ENCODE data around the gene TSHR. TPM values are rescaled to one million over a fixed set of nuclear protein-coding genes. Genes with fewer than 3 reads are reported as not detected.
"Not testable (repeated sequence)": the region's sequence is repeated elsewhere in the genome, so short reads cannot be mapped to it uniquely, and the experiment has no call there.

The TSHR gene
- total RNA-seq, 1 experiment from 2014 or later: 0.20 TPM

DNA sequence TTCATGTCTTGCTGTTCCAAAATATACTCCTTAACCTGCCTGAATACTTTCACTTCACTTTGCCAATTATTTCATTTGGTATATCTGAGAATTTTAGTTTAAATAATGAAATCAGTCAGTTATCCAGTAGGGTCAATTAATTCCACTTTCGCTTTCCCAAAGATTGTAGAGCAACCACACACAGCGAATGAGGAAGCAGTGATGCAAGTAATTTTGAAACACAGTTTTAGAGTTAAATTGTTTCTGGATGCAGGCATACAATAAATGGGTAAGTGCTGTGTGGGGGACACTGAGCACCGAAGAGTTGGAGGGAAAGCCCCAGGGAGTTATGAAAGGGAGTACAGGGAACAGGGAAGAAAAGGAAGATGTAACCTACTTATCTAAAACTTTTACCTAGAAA, 62.8 kb downstream of the TSHR start:
- Histone ChIP-seq H3K27me3 (no peaks in the 10 kb centered on the region), H3K4me3 (no peak overlapping the region)

DNA sequence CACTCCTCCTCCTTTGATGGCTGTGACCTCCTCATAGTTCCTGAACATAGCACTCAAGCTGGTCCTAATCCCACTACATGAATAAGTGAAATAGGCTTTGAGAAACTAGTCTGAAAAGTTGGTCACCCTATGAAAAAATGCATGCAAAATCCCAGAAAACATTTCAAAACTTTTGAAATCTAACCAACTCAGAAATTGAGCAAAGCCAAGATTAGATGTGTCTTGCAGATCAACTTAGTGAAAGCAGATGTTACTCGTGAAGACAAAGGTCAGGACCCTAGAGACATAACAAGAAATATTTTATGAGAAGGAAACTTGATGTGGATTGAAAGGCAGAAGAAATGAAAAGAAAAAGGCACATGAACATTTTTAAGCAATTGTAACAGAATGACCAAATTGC, 63.3 kb downstream of the TSHR start:
- H3K36me3 ChIP-seq: no peaks in the 10 kb centered on the region
- no peaks in the 10 kb centered on the region for H3K27me3 ChIP-seq
- no peak overlapping the region for H3K4me3 ChIP-seq
- DNase-seq: no peak
- H3K9me3 ChIP-seq: no peaks in the 10 kb centered on the region

More for the DNA sequence above, 62.8 kb downstream of the TSHR start:
- no peaks in the 10 kb centered on the region for H3K9me3 ChIP-seq
- DNase-seq: no peak
- no peaks in the 10 kb centered on the region for H3K36me3 ChIP-seq

DNA sequence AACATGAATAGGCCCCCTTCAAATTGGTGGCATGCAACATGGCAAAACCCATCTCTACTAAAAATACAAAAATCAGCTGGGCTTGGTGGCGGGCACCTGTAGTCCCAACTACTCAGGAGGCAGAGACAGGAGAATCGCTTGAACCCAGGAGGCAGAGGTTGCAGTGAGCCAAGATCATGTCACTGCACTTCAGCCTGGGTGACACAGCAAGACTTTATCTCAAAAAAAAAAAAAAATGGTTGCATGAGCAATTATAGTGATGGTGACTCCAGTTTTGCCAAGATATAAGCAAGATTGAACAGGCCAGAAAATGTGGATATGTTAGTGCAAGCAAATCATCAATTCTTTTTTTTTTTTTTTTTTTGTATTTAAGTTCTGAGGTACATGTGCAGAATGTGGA, 63.7 kb downstream of the TSHR start:
- H3K9me3 ChIP-seq, DNase-seq, H3K27me3 ChIP-seq, H3K4me3 ChIP-seq, H3K36me3 ChIP-seq: not testable (repeated sequence)

DNA sequence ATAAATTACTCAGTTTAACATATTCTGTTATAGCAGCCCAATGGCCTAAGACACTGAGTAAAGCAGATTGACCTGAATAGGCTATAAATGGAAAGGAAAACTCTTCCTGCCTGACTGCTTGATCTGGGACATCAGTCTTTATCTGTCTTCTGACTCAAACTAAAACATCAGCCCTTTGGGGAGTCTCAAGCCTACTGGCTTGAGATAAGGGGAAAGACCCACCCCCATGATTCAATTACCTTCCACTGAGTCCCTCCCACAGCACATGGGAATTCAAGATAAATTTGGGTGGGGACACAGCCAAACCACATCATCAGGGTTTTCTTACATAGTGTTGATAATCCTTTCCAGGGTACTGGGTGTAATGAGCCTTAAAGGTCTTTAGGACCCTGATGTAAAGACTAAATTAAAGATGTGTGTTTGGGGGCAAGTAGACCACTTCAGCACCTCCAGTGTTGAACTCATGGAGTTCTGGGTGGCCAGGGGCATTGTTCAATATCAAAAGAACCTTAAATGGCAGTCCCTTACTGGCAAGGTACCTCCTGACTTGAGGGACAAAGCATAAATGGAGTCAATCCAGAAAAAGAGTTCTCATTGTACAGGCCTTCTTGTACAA, 67.8 kb downstream of the TSHR start:
- H3K36me3 ChIP-seq: no peaks in the 10 kb centered on the region
- H3K9me3 ChIP-seq: no peaks in the 10 kb centered on the region
- H3K27me3 ChIP-seq: no peaks in the 10 kb centered on the region
- no peak for DNase-seq
- no peak overlapping the region for H3K4me3 ChIP-seq

DNA sequence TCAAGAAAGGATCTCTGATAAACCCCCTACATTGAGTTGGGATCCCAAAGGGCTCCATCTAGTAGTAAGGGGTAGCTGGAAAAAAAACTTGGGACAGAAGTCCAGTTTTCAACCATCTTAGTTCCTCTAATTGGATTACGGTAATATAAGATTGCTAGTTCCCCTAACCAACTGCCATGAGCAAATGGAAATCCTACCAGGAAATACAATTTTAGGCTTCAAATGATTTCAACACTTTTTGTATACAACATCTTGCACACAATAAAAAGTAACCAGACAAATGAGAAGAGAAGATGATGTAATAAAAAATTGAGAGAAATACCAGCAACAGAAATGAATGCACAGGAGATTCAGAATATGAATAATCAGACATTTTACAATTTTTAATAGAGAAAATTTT, 73.0 kb downstream of the TSHR start:
- H3K36me3 ChIP-seq: no peaks in the 10 kb centered on the region
- H3K4me3 ChIP-seq: no peak overlapping the region
- H3K9me3 ChIP-seq: no peaks in the 10 kb centered on the region
- DNase-seq: no peak
- H3K27me3 ChIP-seq: no peaks in the 10 kb centered on the region

DNA sequence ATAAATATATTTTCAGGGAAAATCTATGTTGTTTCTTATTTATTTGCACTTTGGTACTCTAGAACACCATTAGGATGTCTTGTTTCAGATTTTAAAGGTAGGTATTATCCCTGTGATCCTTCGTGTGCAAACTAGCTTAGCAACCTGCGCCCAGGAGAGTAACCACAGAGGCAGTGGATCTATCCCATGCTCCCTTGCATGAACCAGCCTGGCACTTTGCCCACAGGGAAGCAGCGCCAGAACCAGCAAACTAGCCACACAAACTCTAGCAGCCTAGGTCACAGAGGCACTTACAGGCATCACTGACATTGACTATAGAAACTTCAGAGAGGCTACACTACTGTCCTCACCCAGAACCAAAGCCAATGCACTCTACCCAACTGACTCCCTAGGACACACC, 76.1 kb downstream of the TSHR start:
- no peaks in the 10 kb centered on the region for H3K36me3 ChIP-seq
- no peaks in the 10 kb centered on the region for H3K27me3 ChIP-seq
- no peaks in the 10 kb centered on the region for H3K9me3 ChIP-seq
- DNase-seq: no peak
- H3K4me3 ChIP-seq: no peak overlapping the region

DNA sequence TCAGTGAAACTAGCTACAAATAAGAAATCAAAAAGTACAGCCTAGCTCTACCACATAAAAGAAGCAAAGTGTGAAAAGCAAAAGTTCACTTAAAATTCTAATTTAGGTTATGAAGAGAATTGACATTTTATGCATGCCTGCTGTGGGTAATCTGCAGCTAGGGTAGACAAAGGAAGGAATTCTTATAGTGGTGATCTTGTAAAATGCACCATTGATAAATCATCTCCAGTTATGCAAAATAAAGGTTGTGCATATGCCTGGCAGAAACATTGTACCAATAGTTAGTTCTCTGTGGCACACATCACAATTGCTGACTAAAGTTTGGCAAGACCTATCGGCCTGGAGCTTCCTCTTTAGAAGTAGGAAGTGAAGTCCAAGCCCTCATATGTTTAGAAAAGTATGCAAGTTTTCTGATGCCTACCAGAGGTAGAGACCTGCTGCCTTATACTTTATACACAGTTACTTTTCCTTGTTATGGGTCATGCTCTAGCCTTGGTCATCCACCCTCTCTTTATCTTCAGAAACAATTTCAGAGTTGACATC, 78.3 kb downstream of the TSHR start:
- no peaks in the 10 kb centered on the region for H3K9me3 ChIP-seq
- H3K27me3 ChIP-seq: no peaks in the 10 kb centered on the region
- H3K36me3 ChIP-seq: no peaks in the 10 kb centered on the region
- no peak for DNase-seq
- H3K4me3 ChIP-seq: no peak overlapping the region

DNA sequence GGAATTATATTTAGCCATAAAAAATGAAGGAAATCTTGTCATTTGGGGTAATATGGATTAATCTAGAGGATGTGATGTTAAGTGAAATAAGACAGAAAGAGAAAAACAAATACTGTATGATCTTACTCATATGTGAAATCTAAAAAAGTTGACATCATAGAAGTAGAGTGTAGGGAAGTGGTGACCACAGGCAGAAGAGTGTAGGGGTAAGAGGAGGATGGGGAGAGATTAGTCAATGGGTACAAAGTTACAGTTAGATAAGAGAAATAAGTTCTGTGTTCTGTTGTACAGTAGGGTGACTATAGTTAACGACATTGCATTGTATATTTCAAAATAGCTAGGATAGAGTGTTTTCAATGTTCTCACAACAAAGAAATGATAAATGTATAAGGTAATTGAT, 87.0 kb downstream of the TSHR start:
- Histone ChIP-seq H3K9me3 (no peaks in the 10 kb centered on the region), H3K36me3 (no peaks in the 10 kb centered on the region), H3K27me3 (no peaks in the 10 kb centered on the region), H3K4me3 (no peak overlapping the region)
- no peak for DNase-seq

DNA sequence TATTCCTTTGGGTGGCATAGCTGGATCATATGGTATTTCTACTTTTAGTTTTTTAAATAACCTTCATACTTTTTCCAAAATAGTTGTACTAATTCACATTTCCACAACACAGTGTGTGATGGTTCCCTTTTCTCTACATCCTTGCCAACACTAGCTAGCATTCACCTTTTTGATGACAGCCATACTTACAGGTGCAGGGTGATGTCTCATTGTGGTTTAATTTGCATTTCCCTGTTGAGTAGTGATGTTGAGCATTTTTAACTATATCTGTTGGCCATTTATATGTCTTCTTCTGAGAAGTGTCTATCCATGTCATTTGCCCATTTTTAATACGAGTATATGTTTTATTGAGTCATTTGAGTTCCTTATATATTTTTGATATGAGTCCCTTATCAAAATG, 96.1 kb downstream of the TSHR start:
- H3K9me3 ChIP-seq: no peaks in the 10 kb centered on the region
- no peaks in the 10 kb centered on the region for H3K27me3 ChIP-seq
- no peak overlapping the region for H3K4me3 ChIP-seq
- no peaks in the 10 kb centered on the region for H3K36me3 ChIP-seq
- DNase-seq: no peak

DNA sequence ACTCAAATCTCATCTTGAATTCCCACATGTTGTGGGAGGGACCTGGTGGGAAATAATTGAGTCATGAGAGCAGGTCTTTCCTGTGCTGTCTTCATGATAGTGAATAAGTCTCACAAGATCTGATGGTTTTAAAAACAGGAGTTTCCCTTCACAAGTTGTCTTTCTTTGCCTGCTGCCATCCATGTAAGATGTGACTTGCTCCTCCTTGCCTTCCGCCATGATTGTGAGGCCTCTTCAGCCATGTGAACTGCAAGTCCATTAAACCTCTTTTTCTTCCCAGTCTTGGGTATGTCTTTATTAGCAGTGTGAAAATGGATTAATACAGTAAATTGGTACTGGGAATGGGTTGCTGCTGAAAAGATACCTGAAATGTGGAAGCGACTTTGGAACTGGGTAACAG, 98.6 kb downstream of the TSHR start:
- H3K9me3 ChIP-seq, H3K27me3 ChIP-seq, DNase-seq, H3K36me3 ChIP-seq, H3K4me3 ChIP-seq: not testable (repeated sequence)

DNA sequence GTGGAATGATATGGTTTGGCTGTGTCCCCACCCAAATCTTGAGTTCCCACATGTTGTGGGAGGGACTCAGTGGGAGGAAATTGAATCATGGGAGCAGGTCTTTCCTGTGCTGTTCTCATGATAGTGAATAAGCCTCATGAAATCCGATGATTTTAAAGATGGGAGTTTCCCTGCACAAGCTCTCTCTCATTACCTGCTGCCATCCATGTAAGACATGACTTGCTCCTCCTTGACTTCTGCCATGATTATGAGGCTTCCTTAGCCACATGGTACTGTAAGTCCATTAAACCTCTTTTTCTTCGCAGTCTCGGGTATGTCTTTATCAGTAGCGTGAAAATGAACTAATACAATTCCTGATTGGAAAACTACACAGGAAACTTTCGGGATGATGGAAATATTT, 100.5 kb downstream of the TSHR start:
- H3K4me3 ChIP-seq: no peak overlapping the region
- no peaks in the 10 kb centered on the region for H3K9me3 ChIP-seq
- no peaks in the 10 kb centered on the region for H3K27me3 ChIP-seq
- no peak for DNase-seq
- no peaks in the 10 kb centered on the region for H3K36me3 ChIP-seq

DNA sequence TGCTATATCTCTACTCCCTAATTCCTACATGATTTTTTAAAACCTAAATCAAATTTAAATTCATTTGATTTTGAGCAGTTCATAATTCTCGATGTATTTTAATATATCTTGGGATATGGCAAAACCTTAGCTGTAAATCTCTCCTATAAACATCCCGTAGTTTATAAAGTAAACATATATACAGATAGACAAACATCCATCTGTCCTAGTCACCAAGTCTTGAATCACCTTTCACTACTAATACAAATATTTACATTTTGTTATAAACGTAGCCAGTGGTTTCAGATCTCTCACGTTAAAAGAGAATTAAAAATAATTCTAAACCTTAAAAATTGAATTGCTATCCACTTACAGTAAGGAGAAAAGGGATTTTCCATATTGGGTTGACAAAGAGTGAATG, 107.0 kb downstream of the TSHR start:
- Histone ChIP-seq H3K9me3 (no peaks in the 10 kb centered on the region), H3K27me3 (no peaks in the 10 kb centered on the region), H3K36me3 (no peaks in the 10 kb centered on the region), H3K4me3 (no peak overlapping the region)
- no peak for DNase-seq

DNA sequence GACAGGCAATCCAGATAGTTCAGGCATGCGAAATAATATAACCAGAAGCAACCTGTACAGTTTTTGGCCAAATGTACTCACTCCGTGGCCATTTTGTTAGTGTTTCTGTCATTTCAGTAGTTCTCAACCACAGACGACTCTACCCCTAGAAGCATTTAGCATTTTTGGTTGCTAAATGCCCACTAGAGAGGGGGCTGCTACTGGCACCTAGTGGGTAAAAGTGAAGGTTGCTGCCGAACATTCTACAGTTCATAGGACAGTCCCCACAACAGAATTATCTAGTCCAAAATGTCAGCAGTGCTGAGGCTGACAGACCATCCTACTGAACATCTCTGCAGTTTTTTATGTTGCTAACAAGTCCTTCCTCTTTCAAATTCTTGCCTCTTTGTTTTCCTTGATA, 107.4 kb downstream of the TSHR start:
- no peaks in the 10 kb centered on the region for H3K9me3 ChIP-seq
- no peaks in the 10 kb centered on the region for H3K36me3 ChIP-seq
- H3K4me3 ChIP-seq: no peak overlapping the region
- H3K27me3 ChIP-seq: no peaks in the 10 kb centered on the region
- DNase-seq: no peak

DNA sequence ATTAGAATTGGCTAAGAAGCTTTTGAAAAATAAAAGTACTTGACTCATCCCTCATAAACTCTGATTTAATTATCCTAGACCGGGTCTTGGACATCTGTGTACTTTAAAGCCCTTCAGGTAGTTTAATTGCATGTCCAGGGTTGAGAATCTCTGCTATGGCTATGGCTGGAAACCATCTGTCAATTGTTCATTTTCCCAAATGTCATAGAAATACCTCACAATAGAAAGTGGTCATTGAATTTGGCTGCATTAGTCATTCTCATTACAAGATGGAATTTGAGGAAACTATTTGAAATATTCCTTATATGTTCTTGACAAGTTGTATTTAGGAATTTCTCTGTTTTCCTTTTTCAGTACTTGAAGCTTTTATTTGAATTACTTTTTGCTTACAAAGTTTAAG, 111.3 kb downstream of the TSHR start:
- Histone ChIP-seq H3K9me3 (no peaks in the 10 kb centered on the region), H3K4me3 (no peak overlapping the region), H3K27me3 (no peaks in the 10 kb centered on the region), H3K36me3 (no peaks in the 10 kb centered on the region)
- no peak for DNase-seq

DNA sequence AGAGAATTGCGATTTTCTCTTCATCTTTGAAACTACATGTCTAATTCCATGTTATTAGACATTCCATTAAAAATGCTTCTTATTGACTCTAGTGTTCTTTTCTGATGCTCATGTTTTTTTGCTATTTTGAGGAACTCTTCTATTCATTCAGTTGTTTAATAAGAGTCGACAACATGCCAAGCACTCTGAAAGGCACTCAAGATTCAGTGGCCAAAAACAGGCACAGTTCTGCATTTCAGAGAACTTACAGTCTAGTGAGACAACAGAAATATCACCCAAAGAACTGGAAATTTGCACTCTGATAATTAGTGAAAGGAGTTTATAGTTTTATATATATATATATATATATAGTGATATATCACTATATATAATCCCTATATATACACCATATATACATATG, 111.7 kb downstream of the TSHR start:
- Histone ChIP-seq H3K4me3 (no peak overlapping the region), H3K27me3 (no peaks in the 10 kb centered on the region), H3K9me3 (no peaks in the 10 kb centered on the region), H3K36me3 (no peaks in the 10 kb centered on the region)
- no peak for DNase-seq

DNA sequence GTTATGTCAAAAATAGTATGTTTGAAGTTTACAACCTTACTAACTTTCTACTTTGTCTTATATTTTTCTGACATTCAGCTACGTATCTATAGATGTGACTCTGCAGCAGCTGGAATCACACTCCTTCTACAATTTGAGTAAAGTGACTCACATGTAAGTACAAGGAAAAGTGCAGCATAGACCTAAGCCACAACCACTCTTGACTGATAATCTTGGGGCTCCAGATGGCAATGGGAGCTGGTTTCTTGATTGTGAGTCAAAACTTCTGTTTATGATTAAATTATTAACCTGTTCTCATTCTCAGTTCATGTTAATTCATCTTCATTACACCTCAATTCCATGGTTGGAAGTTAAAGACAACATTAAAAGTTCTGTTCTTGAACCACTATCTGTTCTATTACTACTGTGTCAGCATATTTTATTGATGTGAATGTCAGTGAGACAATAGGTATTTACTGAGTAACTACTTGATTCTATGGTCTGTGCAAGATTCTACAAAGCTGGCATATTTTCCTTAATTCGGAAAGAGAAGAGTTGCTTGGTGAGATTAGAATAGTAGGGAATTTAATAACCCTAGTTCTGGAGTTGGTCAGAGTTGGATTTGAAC, 112.9 kb downstream of the TSHR start:
- Histone ChIP-seq H3K27me3 (no peaks in the 10 kb centered on the region), H3K9me3 (no peaks in the 10 kb centered on the region), H3K4me3 (no peak overlapping the region), H3K36me3 (no peaks in the 10 kb centered on the region)
- DNase-seq: no peak

DNA sequence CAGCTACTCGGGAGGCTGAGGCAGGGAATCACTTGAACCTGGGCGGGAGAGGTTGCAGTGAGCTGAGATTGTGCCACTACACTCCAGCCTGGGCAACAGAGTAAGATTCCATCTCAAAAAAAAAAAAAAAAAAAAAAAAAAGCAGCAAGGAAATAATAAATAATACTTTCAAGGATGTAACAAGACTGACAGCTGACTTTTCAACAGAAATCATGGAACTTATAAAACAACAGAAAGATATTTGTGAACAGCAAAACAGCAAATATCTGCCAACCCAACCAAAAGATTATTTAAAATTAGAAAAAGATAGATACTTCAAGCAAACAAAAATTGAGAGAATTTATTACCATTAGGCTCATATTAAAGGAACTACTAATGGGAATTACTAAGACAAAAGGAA, 115.1 kb downstream of the TSHR start:
- DNase-seq: no peak
- H3K27me3 ChIP-seq: no peaks in the 10 kb centered on the region
- H3K9me3 ChIP-seq: no peaks in the 10 kb centered on the region
- no peaks in the 10 kb centered on the region for H3K36me3 ChIP-seq
- H3K4me3 ChIP-seq: no peak overlapping the region

DNA sequence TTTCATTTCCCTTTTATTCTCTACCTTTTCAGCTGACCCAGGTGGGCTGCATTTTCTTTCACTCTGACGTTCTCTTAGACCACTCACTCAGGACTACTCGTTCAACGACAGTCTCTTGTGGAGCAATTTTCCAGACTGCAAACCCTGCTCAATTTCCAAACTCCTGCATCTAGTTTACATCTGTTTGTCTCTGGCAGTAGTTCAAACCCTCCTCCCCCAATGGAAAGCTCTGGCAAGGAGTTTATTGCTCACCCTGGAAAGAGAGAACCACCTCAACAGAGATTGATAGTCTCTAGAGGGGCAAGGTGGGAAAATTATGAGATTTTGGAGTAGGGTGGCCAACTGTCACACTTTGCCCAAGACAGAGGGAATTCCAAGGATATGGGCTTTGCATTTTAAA, 130.2 kb downstream of the TSHR start:
- H3K36me3 ChIP-seq: no peaks in the 10 kb centered on the region
- H3K9me3 ChIP-seq: no peaks in the 10 kb centered on the region
- H3K27me3 ChIP-seq: no peaks in the 10 kb centered on the region
- no peak for DNase-seq
- no peak overlapping the region for H3K4me3 ChIP-seq
